HUDEP-2 (cell line): ENCODE measurements around the gene VPS4B.
"Not testable (repeated sequence)": the region's sequence is repeated elsewhere in the genome, so short reads cannot be mapped to it uniquely, and the experiment has no call there.

ENCODE experiments used
- DNase-seq, 76 experiments: peaks; one replicate each; lab custom pipeline; 2025; ENCODE audit not compliant: unreplicated experiment in 76 of 76; lab: John Stamatoyannopoulos, UW

Gene VPS4B

GRCh38 chr18:63376538-63376937 lies 45.7 kb downstream of the VPS4B start:
- no peak for DNase-seq

GRCh38 chr18:63374540-63374939 lies 47.7 kb downstream of the VPS4B start:
- DNase-seq, result no peak

DNA sequence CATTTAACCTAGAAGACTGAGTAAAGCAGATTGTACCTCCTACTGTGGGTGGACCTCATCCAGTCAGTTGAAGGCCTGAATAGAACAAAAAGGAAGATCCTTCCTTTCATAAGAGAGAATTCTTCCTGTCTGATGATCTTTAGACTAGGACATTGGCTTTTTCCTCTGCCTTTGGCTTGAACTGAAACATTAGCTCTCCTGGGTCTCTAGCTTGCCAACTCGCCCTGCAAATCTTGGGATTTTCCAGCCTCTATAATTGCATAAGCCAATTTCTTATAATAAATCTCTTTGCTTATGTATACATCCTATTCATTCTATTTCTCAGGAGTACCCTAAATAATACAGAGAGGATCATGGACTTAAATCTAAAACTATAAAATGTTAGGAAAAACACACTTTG lies 49.1 kb downstream of the VPS4B start:
- DNase-seq, result no peak

DNA sequence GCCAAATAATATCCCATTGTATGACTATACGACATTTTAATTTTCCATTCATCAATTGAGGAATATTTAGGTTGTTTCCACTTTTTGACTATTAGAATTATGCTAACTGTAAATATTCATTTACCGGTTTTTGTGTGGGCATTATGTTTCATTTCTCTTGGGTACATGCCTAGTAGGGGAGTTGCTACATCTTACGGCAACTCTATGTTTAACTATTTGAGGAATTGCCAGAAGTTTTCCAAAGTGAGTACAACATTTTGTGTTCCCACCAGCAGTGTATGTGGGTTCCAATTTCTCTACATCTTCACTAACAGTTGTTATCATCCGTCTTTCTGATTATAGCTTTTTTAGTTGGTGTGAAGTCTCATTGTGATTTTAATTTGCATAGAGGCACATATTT lies 53.7 kb downstream of the VPS4B start:
- no peak for DNase-seq

- DNase-seq, result peak; percentile 3 to 91 (median 78)
These were observed 55.0 kb downstream of the VPS4B start, which contains the start of gene KDSR for GRCh38 chr18:63367053-63367953. Gene KDSR, minus strand, starts transcription at chr18:63367206. Its CDS starts 88 bp downstream, at chr18:63367118.

- peak in 23 of 76 experiments; percentile 2 to 52 (median 20) for DNase-seq
These were observed 55.8 kb downstream of the VPS4B start for GRCh38 chr18:63366213-63367052.

DNA sequence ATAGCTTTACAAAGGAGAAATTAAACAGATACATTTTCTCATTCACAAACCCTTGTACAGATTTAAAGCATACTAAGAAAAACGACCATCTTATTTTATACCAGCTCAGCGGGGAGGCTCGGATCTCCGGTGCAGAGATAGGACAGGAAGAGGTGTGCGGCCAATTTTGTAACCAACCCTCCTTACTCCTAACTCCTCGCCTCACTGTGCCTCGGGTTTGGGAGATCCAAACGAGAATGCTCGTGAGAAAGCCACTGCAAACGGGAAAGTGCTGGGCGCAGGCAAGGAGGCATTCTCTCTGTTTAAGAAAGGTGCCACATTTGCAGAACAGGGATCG lies 56.4 kb downstream of the VPS4B start:
- no peak for DNase-seq

GRCh38 chr18:63363951-63364350 lies 58.3 kb downstream of the VPS4B start:
- no peak for DNase-seq

DNA sequence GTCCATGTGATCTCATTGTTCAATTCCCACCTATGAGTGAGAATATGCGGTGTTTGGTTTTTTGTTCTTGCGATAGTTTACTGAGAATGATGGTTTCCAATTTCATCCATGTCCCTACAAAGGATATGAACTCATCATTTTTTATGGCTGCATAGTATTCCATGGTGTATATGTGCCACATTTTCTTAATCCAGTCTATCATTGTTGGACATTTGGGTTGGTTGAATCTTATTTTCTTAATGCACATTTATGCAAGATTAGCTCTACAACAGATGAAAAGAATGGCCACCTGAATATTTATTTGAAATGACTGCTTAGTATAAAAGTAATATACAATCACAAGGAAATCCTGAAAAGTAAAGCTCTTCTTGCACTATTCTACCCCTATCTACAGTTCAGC lies 58.9 kb downstream of the VPS4B start:
- DNase-seq, result not testable (repeated sequence)

DNA sequence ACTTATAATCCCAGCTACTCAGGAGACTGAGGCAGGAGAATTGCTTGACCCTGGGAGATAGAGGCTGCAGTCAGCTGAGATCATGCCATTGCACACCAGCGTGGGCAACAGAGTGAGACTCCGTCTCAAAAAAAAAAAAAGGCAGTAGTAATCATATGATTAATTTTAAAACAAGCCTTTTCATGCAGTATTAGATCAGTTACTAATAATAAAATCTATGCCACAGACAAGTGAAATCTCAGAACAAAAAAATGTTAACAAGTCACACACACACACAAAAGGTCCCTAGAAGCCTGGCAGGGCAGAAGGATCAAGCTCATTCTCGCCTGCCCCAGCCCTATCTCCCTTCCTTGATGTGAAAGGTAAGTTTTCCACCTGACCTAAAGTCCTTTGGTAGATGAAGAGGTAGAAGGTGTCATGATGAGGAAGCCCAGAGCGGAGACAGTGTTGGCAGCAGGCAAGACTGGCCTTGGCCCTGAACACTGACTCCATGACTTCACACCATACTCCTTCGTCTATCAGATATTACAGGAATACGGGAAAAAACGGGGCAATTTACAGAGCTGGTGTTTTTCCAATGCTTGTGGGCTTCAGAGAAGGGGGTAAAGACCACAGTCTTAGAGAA lies 65.9 kb downstream of the VPS4B start:
- DNase-seq, result no peak

GRCh38 chr18:63350230-63350629 lies 72.0 kb downstream of the VPS4B start:
- no peak for DNase-seq

- no peak for DNase-seq
These were observed 73.7 kb downstream of the VPS4B start for GRCh38 chr18:63348508-63349136.

DNA sequence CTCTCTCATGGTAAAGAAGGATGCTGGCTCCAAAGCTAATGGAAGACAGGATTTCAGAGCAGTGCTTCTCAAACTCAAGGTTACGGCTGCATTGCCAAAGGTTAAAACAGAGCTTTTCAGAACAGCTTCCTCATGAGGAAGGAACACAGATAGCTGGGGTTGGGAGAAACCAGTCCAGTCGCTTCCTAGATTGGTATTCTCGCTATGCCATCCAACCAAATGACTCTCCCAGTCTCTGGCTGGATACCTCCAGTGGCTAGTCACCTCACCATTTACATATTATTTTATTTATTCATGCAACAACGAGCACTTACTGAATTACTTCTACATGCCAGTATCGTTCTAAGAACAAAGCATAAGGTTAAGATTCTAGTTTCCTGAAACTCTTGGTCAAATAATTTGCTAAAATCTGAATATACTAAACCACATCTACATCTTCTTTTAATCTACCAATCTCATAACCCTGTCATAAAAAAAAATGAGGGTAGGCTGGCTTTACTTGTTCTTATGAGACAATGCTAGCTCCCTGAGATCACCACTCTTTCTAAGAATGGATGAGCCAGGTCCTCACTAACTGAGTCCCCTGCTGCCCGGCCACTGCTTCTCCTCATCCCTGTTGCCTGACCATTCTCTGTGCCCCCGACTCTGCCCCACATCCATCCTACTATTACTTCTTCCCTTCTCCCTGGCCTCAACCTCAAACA lies 75.6 kb downstream of the VPS4B start:
- no peak for DNase-seq

GRCh38 chr18:63346031-63346430 lies 76.2 kb downstream of the VPS4B start:
- DNase-seq, result no peak

DNA sequence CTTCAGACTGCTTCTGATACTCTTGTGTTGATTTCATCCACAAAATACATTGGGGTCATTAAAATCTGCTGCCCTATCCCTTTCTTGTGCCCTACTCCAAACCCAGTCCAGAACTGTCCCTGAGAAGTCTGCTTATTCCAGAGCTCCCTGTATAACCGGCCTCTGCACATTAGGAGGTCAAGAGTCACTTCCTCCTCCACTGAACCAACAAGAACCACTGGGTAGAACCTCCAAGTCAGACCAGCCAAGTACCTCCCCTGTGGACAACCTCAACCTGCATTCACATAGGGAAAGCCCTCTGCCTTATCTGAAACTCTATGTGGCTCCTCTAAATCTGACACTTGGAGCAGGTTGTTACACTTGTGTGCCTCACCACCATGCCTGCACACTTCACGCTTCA lies 77.4 kb downstream of the VPS4B start:
- DNase-seq, result no peak

GRCh38 chr18:63344263-63344662 lies 78.0 kb downstream of the VPS4B start:
- DNase-seq, result no peak

DNA sequence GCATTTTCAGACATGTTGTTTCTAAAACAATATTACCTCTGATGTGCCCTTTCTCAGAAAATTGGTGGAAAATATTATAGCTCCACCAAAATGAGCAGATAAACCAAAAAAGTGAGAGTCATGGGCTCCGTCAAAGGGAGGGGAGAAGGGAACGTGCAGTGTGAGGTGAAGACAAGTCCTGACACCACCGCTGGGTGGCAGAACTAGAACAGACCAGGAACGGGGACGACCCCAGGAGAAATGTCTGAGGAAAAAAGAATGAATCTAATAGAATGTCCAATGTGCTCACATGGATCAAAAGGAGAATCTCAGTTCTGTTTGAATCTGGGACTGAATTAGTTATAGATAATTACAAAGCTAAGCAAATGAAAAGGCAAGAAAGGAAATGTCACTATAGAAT lies 80.1 kb downstream of the VPS4B start:
- DNase-seq, result peak in 35 of 76 experiments; percentile 1 to 56 (median 17)

DNA sequence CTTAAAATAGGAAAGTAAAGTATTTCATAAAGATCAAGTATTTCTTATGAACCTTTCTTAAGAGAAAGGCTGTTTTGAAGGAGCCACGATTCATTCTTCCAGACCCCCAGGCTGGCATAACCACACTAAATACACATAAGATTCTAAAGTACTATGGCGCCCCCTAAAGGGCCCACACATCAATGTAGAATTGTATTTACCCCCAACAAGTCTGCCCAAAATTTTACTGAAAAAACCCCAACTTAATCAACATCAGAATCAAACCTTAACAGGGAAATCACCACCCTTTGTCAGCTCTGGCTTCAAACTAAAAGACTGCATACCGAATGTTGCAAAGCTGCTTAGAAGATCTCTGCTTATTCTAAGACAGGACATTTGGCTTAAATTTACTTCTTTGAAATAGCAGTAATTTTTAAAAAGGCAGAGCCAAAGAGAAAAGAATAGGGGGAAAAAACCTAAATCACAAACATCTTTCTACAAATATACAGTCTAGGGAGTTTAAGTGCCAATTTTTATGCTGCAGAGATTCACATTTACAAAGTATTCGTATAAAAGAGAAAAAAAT lies 82.3 kb downstream of the VPS4B start:
- peak in 34 of 76 experiments; percentile 1 to 48 (median 14) for DNase-seq
